ENCODE measurements around the gene ATL2.
"Not testable (repeated sequence)": the region's sequence is repeated elsewhere in the genome, so short reads cannot be mapped to it uniquely, and the experiment has no call there.

The ATL2 gene

GRCh38 chr2:38416296-38417036 lies 39.4 kb upstream of the ATL2 start:
- DNase-seq (ENCODE audit: low read depth, low spot score), result no peak

GRCh38 chr2:38415728-38416291 lies 38.7 kb upstream of the ATL2 start:
- no peak overlapping the region for H3K9ac ChIP-seq (ENCODE audit: insufficient read length, low read depth)
- no peaks in the 10 kb centered on the region for H3K27me3 ChIP-seq (ENCODE audit: insufficient read depth, insufficient read length)
- no peak overlapping the region for H3K4me3 ChIP-seq (ENCODE audit: insufficient read length, low read depth)
- no peaks in the 10 kb centered on the region for H3K4me1 ChIP-seq (ENCODE audit: insufficient read depth, insufficient read length)
- no peak for DNase-seq (ENCODE audit: low read depth, low spot score)
- no peak for TF ChIP-seq SUZ12 (IDR thresholded peaks at IDR 0.05; ENCODE audit: extremely low read depth, insufficient read depth, insufficient read length)
- TF ChIP-seq YY1 (IDR thresholded peaks at IDR 0.05; ENCODE audit: insufficient read depth, insufficient read length), result no peak
- TF ChIP-seq ZNF274 (IDR thresholded peaks at IDR 0.05; ENCODE audit: low read depth, low read length), result no peak
- H3K36me3 ChIP-seq (ENCODE audit: insufficient read depth, insufficient read length, low read length), result no peaks in the 10 kb centered on the region
- peaks cover 16% of the 10 kb centered on the region for H3K9me3 ChIP-seq (ENCODE audit: insufficient read depth, low read length)

More at GRCh38 chr2:38416296-38417036, 39.4 kb upstream of the ATL2 start:
- Histone ChIP-seq H3K4me1 (ENCODE audit: insufficient read depth, insufficient read length) (no peaks in the 10 kb centered on the region), H3K9ac (ENCODE audit: insufficient read length, low read depth) (no peak overlapping the region), H3K9me3 (ENCODE audit: insufficient read depth, low read length) (peaks cover 16% of the 10 kb centered on the region), H3K27me3 (ENCODE audit: insufficient read depth, insufficient read length) (no peaks in the 10 kb centered on the region), H3K36me3 (ENCODE audit: insufficient read depth, insufficient read length, low read length) (no peaks in the 10 kb centered on the region), H3K4me3 (ENCODE audit: insufficient read length, low read depth) (no peak overlapping the region)
- TF ChIP-seq YY1 (IDR thresholded peaks at IDR 0.05; ENCODE audit: insufficient read depth, insufficient read length) (no peak), ZNF274 (IDR thresholded peaks at IDR 0.05; ENCODE audit: low read depth, low read length) (no peak)

- H3K9me3 ChIP-seq (ENCODE audit: insufficient read depth, low read length), result peaks cover 16% of the 10 kb centered on the region
- H3K36me3 ChIP-seq (ENCODE audit: insufficient read depth, insufficient read length, low read length), result no peaks in the 10 kb centered on the region
- H3K9ac ChIP-seq (ENCODE audit: insufficient read length, low read depth), result no peak overlapping the region
- H3K4me1 ChIP-seq (ENCODE audit: insufficient read depth, insufficient read length), result no peaks in the 10 kb centered on the region
- H3K4me3 ChIP-seq (ENCODE audit: insufficient read length, low read depth), result no peak overlapping the region
- H3K27me3 ChIP-seq (ENCODE audit: insufficient read depth, insufficient read length), result no peaks in the 10 kb centered on the region
- no peak for DNase-seq (ENCODE audit: low read depth, low spot score)
- TF ChIP-seq YY1 (IDR thresholded peaks at IDR 0.05; ENCODE audit: insufficient read depth, insufficient read length), result no peak
- no peak for TF ChIP-seq SUZ12 (IDR thresholded peaks at IDR 0.05; ENCODE audit: extremely low read depth, insufficient read depth, insufficient read length)
Measured at GRCh38 chr2:38415023-38415422, 38.0 kb upstream of the ATL2 start.

DNA sequence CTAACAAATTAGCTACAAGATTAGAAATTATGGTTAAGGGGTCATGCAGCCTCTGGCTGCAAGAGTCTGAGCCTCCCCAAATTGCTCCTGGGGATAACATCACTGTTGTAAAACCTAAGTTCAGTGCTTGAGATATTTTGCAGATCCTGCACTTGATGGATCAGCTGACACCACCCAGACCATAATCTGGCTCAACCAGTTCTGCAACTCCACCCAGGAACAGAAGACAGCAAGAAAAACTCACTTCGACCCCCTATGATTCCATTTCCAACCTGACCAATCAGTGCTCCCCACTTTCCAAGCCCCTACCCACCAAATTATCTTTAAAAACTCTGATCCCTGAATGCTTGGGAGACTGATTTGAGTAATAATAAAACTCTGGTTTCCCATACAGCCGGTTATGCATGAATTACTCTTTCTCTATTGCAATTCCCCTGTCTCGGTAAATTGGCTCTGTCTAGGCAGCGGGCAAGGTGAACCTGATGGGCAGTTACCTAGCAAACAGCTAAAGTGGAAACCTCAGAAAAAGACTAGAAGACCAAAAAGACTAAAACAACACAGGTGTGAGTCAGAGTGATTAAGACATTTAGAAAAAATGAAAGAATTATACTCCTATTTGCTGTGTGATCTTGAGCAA lies 35.3 kb upstream of the ATL2 start:
- H3K36me3 ChIP-seq (ENCODE audit: insufficient read depth, insufficient read length, low read length); H3K9ac ChIP-seq (ENCODE audit: insufficient read length, low read depth); H3K27me3 ChIP-seq (ENCODE audit: insufficient read depth, insufficient read length); H3K4me1 ChIP-seq (ENCODE audit: insufficient read depth, insufficient read length); H3K4me3 ChIP-seq (ENCODE audit: insufficient read length, low read depth); DNase-seq (ENCODE audit: low read depth, low spot score): not testable (repeated sequence)
- H3K9me3 ChIP-seq (ENCODE audit: insufficient read depth, low read length), result peaks cover 16% of the 10 kb centered on the region

DNA sequence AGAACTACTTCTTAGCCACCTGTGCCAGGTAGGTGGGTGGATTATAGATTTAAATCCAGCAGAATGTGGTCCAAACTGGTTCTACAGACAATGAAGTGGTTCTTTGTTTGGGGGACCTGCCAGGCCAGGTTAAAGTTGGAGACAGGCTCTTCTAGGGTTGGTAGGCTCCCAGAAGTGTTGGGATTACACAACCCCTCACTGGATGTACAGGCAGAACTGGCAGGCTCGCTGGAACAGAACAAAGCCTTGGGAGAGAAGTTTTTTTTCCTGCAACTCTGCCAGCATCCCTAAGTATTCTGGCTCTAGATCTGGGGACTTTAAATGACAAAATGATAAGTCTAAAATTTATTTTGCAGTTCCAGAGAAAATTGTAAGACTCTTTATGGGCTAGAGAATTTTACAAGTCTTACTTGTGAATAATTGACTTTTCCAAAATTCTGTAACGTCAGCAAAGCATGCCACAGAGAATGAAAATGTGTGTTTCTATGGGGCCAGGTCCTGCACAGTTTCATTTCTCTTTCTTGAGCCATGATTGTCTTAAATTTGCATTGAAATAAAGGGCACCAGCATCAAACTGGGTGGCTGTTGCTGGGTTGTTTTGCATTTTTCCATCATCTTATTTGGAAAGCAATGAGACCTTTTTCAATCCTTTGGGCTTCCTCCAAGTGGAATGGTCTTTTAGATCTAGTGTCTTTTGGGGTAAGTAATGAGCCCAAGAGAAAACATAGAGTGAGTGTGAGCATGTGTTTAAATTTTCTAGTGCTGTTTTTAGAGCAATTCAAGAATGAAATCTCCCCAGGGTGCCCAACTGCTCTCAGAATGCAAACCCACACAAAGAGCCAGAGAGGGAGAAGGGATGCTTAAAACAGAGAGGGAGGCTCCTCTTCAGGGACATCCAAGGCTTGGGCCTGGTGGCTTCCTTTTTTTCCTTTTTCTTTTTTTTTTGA lies 32.4 kb upstream of the ATL2 start:
- H3K27me3 ChIP-seq (ENCODE audit: insufficient read depth, insufficient read length), result no peaks in the 10 kb centered on the region
- no peak overlapping the region for H3K9ac ChIP-seq (ENCODE audit: insufficient read length, low read depth)
- H3K4me3 ChIP-seq (ENCODE audit: insufficient read length, low read depth), result no peak overlapping the region
- no peak for DNase-seq (ENCODE audit: low read depth, low spot score)
- H3K9me3 ChIP-seq (ENCODE audit: insufficient read depth, low read length), result peaks cover 27% of the 10 kb centered on the region
- TF ChIP-seq SUZ12 (IDR thresholded peaks at IDR 0.05; ENCODE audit: extremely low read depth, insufficient read depth, insufficient read length) (no peak), YY1 (IDR thresholded peaks at IDR 0.05; ENCODE audit: insufficient read depth, insufficient read length) (no peak), ZNF274 (IDR thresholded peaks at IDR 0.05; ENCODE audit: low read depth, low read length) (no peak)
- no peaks in the 10 kb centered on the region for H3K36me3 ChIP-seq (ENCODE audit: insufficient read depth, insufficient read length, low read length)
- H3K4me1 ChIP-seq (ENCODE audit: insufficient read depth, insufficient read length), result no peaks in the 10 kb centered on the region

DNA sequence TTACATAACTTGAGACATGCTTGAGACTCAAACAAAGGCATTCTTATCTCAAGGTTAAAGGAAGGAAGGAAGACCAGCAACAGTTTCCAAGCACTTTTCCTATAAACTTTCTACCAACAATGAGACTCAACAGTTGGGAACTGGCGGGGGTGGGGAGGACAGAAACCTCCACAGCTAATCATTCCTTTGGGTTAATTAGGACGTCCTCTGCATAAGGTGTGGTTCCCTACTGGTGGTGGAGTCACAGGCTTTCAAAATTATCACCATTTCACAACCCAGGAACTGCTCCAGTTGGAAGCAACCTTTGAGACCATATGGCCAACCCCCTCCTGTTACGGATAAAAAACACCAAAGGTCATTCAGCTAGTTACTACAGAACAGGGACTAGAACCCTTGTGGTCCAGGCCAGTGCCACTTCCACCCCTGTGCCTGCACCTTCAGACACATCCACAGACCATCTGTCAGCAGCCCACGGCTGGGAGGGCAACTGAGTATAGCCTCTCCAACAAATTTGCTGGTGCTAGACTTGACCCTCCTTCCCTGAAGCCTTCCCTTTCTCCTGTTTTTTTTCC lies 30.1 kb upstream of the ATL2 start:
- no peak overlapping the region for H3K4me3 ChIP-seq (ENCODE audit: insufficient read length, low read depth)
- no peaks in the 10 kb centered on the region for H3K4me1 ChIP-seq (ENCODE audit: insufficient read depth, insufficient read length)
- H3K9me3 ChIP-seq (ENCODE audit: insufficient read depth, low read length), result peaks cover 19% of the 10 kb centered on the region; the same call in 1 of the 2 replicates
- H3K27me3 ChIP-seq (ENCODE audit: insufficient read depth, insufficient read length), result no peaks in the 10 kb centered on the region
- DNase-seq (ENCODE audit: low read depth, low spot score), result no peak
- no peak for TF ChIP-seq YY1 (IDR thresholded peaks at IDR 0.05; ENCODE audit: insufficient read depth, insufficient read length)
- no peak for TF ChIP-seq ZNF274 (IDR thresholded peaks at IDR 0.05; ENCODE audit: low read depth, low read length)
- TF ChIP-seq SUZ12 (IDR thresholded peaks at IDR 0.05; ENCODE audit: extremely low read depth, insufficient read depth, insufficient read length), result no peak
- peak overlapping the region; percentile 46 for H3K9ac ChIP-seq (ENCODE audit: insufficient read length, low read depth)
- H3K36me3 ChIP-seq (ENCODE audit: insufficient read depth, insufficient read length, low read length), result no peaks in the 10 kb centered on the region

Data from NT2/D1 (cell line).